Measurements from ENCODE around the gene MED16. TPM values are rescaled to one million over a fixed set of nuclear protein-coding genes. Genes with fewer than 3 reads are reported as not detected.

The MED16 gene
- polyA plus RNA-seq (2012; ENCODE audit: insufficient read depth, insufficient read length): 71.0 TPM

- H3K4me3 ChIP-seq (ENCODE audit: low read length): peak within 1 kb of the TSS; percentile 71
- DNase-seq (ENCODE audit: low read depth, low spot score): peak; percentile 90
Observed at GRCh38 chr19:892894-893689, at the start of gene MED16, which contains the start of gene RNU6-9. Gene MED16 (minus strand): TSS chr19:893187. CDS start chr19:891131, 2,056 bp downstream. Gene RNU6-9 (plus strand): TSS chr19:893484.

- no peak overlapping the region for H3K4me3 ChIP-seq (ENCODE audit: low read length)
- no peak for DNase-seq (ENCODE audit: low read depth, low spot score)
Observed at GRCh38 chr19:942133-942645, 49.2 kb upstream of the MED16 start.

- no peak for DNase-seq (ENCODE audit: low read depth, low spot score)
- no peak overlapping the region for H3K4me3 ChIP-seq (ENCODE audit: low read length)
Observed at GRCh38 chr19:941292-942132, 48.5 kb upstream of the MED16 start.

- DNase-seq (ENCODE audit: low read depth, low spot score): peak; percentile 54
- no peak overlapping the region; the same call in none of the 2 replicates for H3K4me3 ChIP-seq (ENCODE audit: low read length)
Observed at GRCh38 chr19:940591-941291, 47.8 kb upstream of the MED16 start.

- no peak overlapping the region for H3K4me3 ChIP-seq (ENCODE audit: low read length)
- no peak for DNase-seq (ENCODE audit: low read depth, low spot score)
Observed at GRCh38 chr19:939922-940321, 46.9 kb upstream of the MED16 start.

- H3K4me3 ChIP-seq (ENCODE audit: low read length): no peak overlapping the region
- DNase-seq (ENCODE audit: low read depth, low spot score): no peak
Observed at GRCh38 chr19:939439-939838, 46.5 kb upstream of the MED16 start.

GRCh38 chr19:938233-938923 is 45.4 kb upstream of the MED16 start:
- no peak overlapping the region for H3K4me3 ChIP-seq (ENCODE audit: low read length)
- no peak for DNase-seq (ENCODE audit: low read depth, low spot score)

- DNase-seq (ENCODE audit: low read depth, low spot score): peak; percentile 67
- no peak overlapping the region for H3K4me3 ChIP-seq (ENCODE audit: low read length)
Observed at GRCh38 chr19:937259-937694, 44.3 kb upstream of the MED16 start.

- H3K4me3 ChIP-seq (ENCODE audit: low read length): no peak overlapping the region
- DNase-seq (ENCODE audit: low read depth, low spot score): no peak
Observed at GRCh38 chr19:936175-936546, 43.2 kb upstream of the MED16 start.

- DNase-seq (ENCODE audit: low read depth, low spot score): no peak
Observed at GRCh38 chr19:934865-935479, 42.0 kb upstream of the MED16 start.

GRCh38 chr19:934197-934840 is 41.3 kb upstream of the MED16 start:
- no peak overlapping the region for H3K4me3 ChIP-seq (ENCODE audit: low read length)
- no peak for DNase-seq (ENCODE audit: low read depth, low spot score)

More at GRCh38 chr19:934865-935479, 42.0 kb upstream of the MED16 start:
- no peak overlapping the region for H3K4me3 ChIP-seq (ENCODE audit: low read length)

- no peak overlapping the region for H3K4me3 ChIP-seq (ENCODE audit: low read length)
Observed at GRCh38 chr19:933553-933882, 40.5 kb upstream of the MED16 start.

GRCh38 chr19:932648-933552 is 39.9 kb upstream of the MED16 start:
- peak; percentile 50 for DNase-seq (ENCODE audit: low read depth, low spot score)
- no peak overlapping the region for H3K4me3 ChIP-seq (ENCODE audit: low read length)

More at GRCh38 chr19:933553-933882, 40.5 kb upstream of the MED16 start:
- no peak for DNase-seq (ENCODE audit: low read depth, low spot score)

- DNase-seq (ENCODE audit: low read depth, low spot score): no peak
- H3K4me3 ChIP-seq (ENCODE audit: low read length): no peak overlapping the region
Observed at GRCh38 chr19:931860-932647, 39.1 kb upstream of the MED16 start.

GRCh38 chr19:929891-930258 is 36.9 kb upstream of the MED16 start:
- DNase-seq (ENCODE audit: low read depth, low spot score): no peak
- no peak overlapping the region for H3K4me3 ChIP-seq (ENCODE audit: low read length)

- H3K4me3 ChIP-seq (ENCODE audit: low read length): no peak overlapping the region
- DNase-seq (ENCODE audit: low read depth, low spot score): no peak
Observed at GRCh38 chr19:929203-929890, 36.4 kb upstream of the MED16 start.
